Activated CD4-positive, CD25-positive, alpha-beta regulatory T cell treated with anti-CD3 and anti-CD28 coated beads, Interleukin-2, amount 50 U/mL, for 72 hours (primary cell): ENCODE measurements around the gene ABLIM1.

Source experiments
- DNase-seq: peaks from one replicate; pipeline ENCODE4 v3.0.0; 2021

Gene ABLIM1

GRCh38 chr10:114437473-114438292 lies 220.4 kb downstream of the ABLIM1 start:
- DNase-seq, result no peak

- DNase-seq, result no peak
These were observed 221.1 kb downstream of the ABLIM1 start for GRCh38 chr10:114436941-114437340.

- DNase-seq, result no peak
These were observed 225.4 kb downstream of the ABLIM1 start for GRCh38 chr10:114432566-114433093.

GRCh38 chr10:114431414-114432135 lies 226.5 kb downstream of the ABLIM1 start:
- DNase-seq, result no peak

GRCh38 chr10:114430688-114431413 lies 227.2 kb downstream of the ABLIM1 start:
- DNase-seq, result no peak

GRCh38 chr10:114429581-114430335 lies 228.3 kb downstream of the ABLIM1 start:
- no peak for DNase-seq

- DNase-seq, result no peak
These were observed 230.8 kb downstream of the ABLIM1 start for GRCh38 chr10:114427124-114427852.

- DNase-seq, result no peak
These were observed 231.6 kb downstream of the ABLIM1 start for GRCh38 chr10:114426476-114426875.

- no peak for DNase-seq
These were observed 237.1 kb downstream of the ABLIM1 start for GRCh38 chr10:114420811-114421485.

- no peak for DNase-seq
These were observed 240.0 kb downstream of the ABLIM1 start for GRCh38 chr10:114418109-114418508.

GRCh38 chr10:114412907-114413797 lies 244.9 kb downstream of the ABLIM1 start:
- no peak for DNase-seq

GRCh38 chr10:114408968-114409444 lies 249.1 kb downstream of the ABLIM1 start:
- DNase-seq, result no peak

- no peak for DNase-seq
These were observed 249.7 kb downstream of the ABLIM1 start for GRCh38 chr10:114408112-114408967.

- no peak for DNase-seq
These were observed 251.6 kb downstream of the ABLIM1 start for GRCh38 chr10:114406455-114406854.

- no peak for DNase-seq
These were observed 253.1 kb downstream of the ABLIM1 start for GRCh38 chr10:114405011-114405350.

GRCh38 chr10:114404171-114405010 lies 253.7 kb downstream of the ABLIM1 start, which contains the start of gene AFAP1L2:
AFAP1L2 (minus strand) TSS chr10:114404502; CDS start chr10:114404455, 47 bp downstream.
- no peak for DNase-seq

- DNase-seq, result no peak
These were observed 254.4 kb downstream of the ABLIM1 start for GRCh38 chr10:114403541-114404161.
